H1 (cell line): ENCODE data around the gene HEATR5A. TPM values are rescaled to one million over a fixed set of nuclear protein-coding genes. Genes with fewer than 3 reads are reported as not detected.

Experiments used
- CTCF ChIA-PET: fragments of 300-600 bp; sonication (Branson Sonifier 250); formaldehyde crosslinking; loops from one replicate; lab custom pipeline; 2021; ENCODE audit not compliant: partially characterized antibody; lab: Charles Lee
- POLR2A ChIA-PET: fragments of 300-600 bp; sonication (Branson Sonifier 250); formaldehyde crosslinking; loops from one replicate; lab custom pipeline; 2021; ENCODE audit warnings: inconsistent platforms; ENCODE audit not compliant: partially characterized antibody; lab: Charles Lee
- DNase-seq, 2 experiments: peaks; one replicate each; pipeline versions ENCODE4 v3.0.0 to v3.0.0-alpha.2; 2010 to 2022; ENCODE audit warnings: low spot score in 2 of 2, low read depth in 1 of 2, mixed read lengths in 1 of 2
- FAIRE-seq: peaks from 2 replicates; lab custom pipeline; 2011; peaks lifted over from hg19 to GRCh38; lab: Jason Lieb, UNC
- H2AFZ ChIP-seq: 2 replicates; pipeline ENCODE4 v1.8.1; 2012; ENCODE audit warnings: low read length, inconsistent platforms
- H2AK5ac ChIP-seq: 2 replicates; pipeline ENCODE4 v1.6.1; 2013; ENCODE audit warnings: low read depth, low read length
- H2BK120ac ChIP-seq: replicated peaks from 2 replicates; pipeline ENCODE3; 2013; ENCODE audit warnings: low read depth, low read length, inconsistent platforms
- H2BK12ac ChIP-seq: 2 replicates; pipeline ENCODE4 v1.6.1; 2013; ENCODE audit warnings: low read depth, low read length
- H2BK15ac ChIP-seq: 2 replicates; pipeline ENCODE4 v1.6.1; 2013; ENCODE audit warnings: low read length
- H2BK20ac ChIP-seq: 2 replicates; pipeline ENCODE4 v1.6.1; 2013; ENCODE audit warnings: low read length
- H2BK5ac ChIP-seq: 2 replicates; pipeline ENCODE4 v1.6.1; 2013; ENCODE audit warnings: low read depth, low read length
- H3K14ac ChIP-seq: 2 replicates; pipeline ENCODE4 v1.6.1; 2013; ENCODE audit warnings: inconsistent platforms; ENCODE audit not compliant: insufficient read length
- H3K18ac ChIP-seq: 2 replicates; pipeline ENCODE4 v1.6.1; 2013; ENCODE audit warnings: low read length; ENCODE audit errors: extremely low read depth
- H3K23ac ChIP-seq: 2 replicates; pipeline ENCODE4 v1.6.1; 2013; ENCODE audit warnings: inconsistent platforms; ENCODE audit not compliant: insufficient read length
- H3K23me2 ChIP-seq: 2 replicates; pipeline ENCODE4 v1.6.1; 2013; ENCODE audit warnings: low read depth, low read length
- H3K27ac ChIP-seq: 2 replicates; pipeline ENCODE4 v1.6.1; 2011; ENCODE audit warnings: low read depth, low read length, inconsistent platforms
- H3K27me3 ChIP-seq, 4 experiments: replicated peaks in 1 of 4; 1 replicate in 1 of 4; 2 replicates in 3 of 4; pipeline versions ENCODE4 v1.6.1 to v1.8.1; 2011 to 2013; ENCODE audit warnings: low read length in 3 of 4, mild to moderate bottlenecking in 3 of 4, inconsistent platforms in 2 of 4, mixed read lengths in 2 of 4, moderate library complexity in 1 of 4; ENCODE audit not compliant: control insufficient read depth in 3 of 4, insufficient read depth in 3 of 4; ENCODE audit errors: extremely low read depth in 1 of 4
- H3K36me3 ChIP-seq, 4 experiments: 2 replicates each; pipeline versions ENCODE4 v1.6.1 to v1.8.1; 2011 to 2013; ENCODE audit warnings: mild to moderate bottlenecking in 4 of 4, low read length in 3 of 4, moderate library complexity in 2 of 4, control low read depth in 1 of 4, inconsistent platforms in 1 of 4; ENCODE audit not compliant: insufficient read depth in 4 of 4, control insufficient read depth in 2 of 4
- H3K4ac ChIP-seq: replicated peaks from 2 replicates; pipeline ENCODE3; 2013; ENCODE audit warnings: low read length, low read depth, mixed read lengths, inconsistent platforms; ENCODE audit not compliant: insufficient read length
- H3K4me1 ChIP-seq, 4 experiments: replicated peaks in 1 of 4; 1 replicate in 1 of 4; 2 replicates in 3 of 4; pipeline versions ENCODE4 v1.6.1 to v1.8.1; 2011 to 2013; ENCODE audit warnings: low read length in 3 of 4, inconsistent platforms in 2 of 4, mixed read lengths in 1 of 4; ENCODE audit not compliant: insufficient read depth in 4 of 4, control insufficient read depth in 3 of 4
- H3K4me2 ChIP-seq, 2 experiments: 2 replicates each; pipeline versions ENCODE4 v1.6.1 to v1.8.1; 2011 to 2013; ENCODE audit warnings: low read depth in 2 of 2, low read length in 2 of 2, control low read depth in 1 of 2, inconsistent platforms in 1 of 2, mild to moderate bottlenecking in 1 of 2; ENCODE audit not compliant: insufficient read depth in 1 of 2
- H3K4me3 ChIP-seq, 4 experiments: fragments of 200-600, 300-600 bp in 1 of 4; sonication (generic), shearing (Covaris generic), sonication (Bioruptor Twin) in 1 of 4; 2 replicates each; pipeline versions ENCODE4 v1.5.1 to v1.8.1; 2011 to 2016; ENCODE audit warnings: low read length in 4 of 4, low read depth in 3 of 4, control low read depth in 2 of 4, inconsistent platforms in 2 of 4, mild to moderate bottlenecking in 2 of 4, mixed read lengths in 1 of 4, moderate library complexity in 1 of 4; ENCODE audit not compliant: insufficient read depth in 2 of 4; ENCODE audit errors: extremely low read depth in 1 of 4
- H3K56ac ChIP-seq: replicated peaks from 2 replicates; pipeline ENCODE3; 2013; ENCODE audit warnings: low read depth, mild to moderate bottlenecking, mixed read lengths, low read length, inconsistent platforms; ENCODE audit not compliant: insufficient read length
- H3K79me1 ChIP-seq: 2 replicates; pipeline ENCODE4 v1.6.1; 2013; ENCODE audit warnings: low read depth, low read length, control low read depth
- H3K79me2 ChIP-seq, 2 experiments: 2 replicates each; pipeline versions ENCODE4 v1.6.1 to v1.8.1; 2012 to 2013; ENCODE audit warnings: low read length in 2 of 2, mild to moderate bottlenecking in 2 of 2, inconsistent platforms in 1 of 2; ENCODE audit not compliant: insufficient read depth in 2 of 2, control insufficient read depth in 1 of 2
- H3K9ac ChIP-seq, 4 experiments: replicated peaks in 1 of 4; 1 replicate in 1 of 4; 2 replicates in 3 of 4; pipeline versions ENCODE4 v1.6.1 to v1.8.1; 2011 to 2013; ENCODE audit warnings: low read depth in 3 of 4, low read length in 3 of 4, control low read depth in 2 of 4, mild to moderate bottlenecking in 2 of 4, moderate library complexity in 2 of 4, inconsistent platforms in 1 of 4; ENCODE audit errors: extremely low read depth in 1 of 4
- H3K9me3 ChIP-seq, 2 experiments: 2 replicates each; pipeline versions ENCODE4 v1.6.1 to v1.8.1; 2012 to 2013; ENCODE audit warnings: mild to moderate bottlenecking in 2 of 2, moderate library complexity in 2 of 2, control low read depth in 1 of 2, inconsistent platforms in 1 of 2, low read depth in 1 of 2, low read length in 1 of 2, mixed read lengths in 1 of 2; ENCODE audit not compliant: insufficient read depth in 2 of 2
- H4K20me1 ChIP-seq, 2 experiments: replicated peaks in 1 of 2; 2 replicates each; pipeline versions ENCODE3 to v1.8.1; 2011 to 2013; ENCODE audit warnings: inconsistent platforms in 2 of 2, low read length in 2 of 2, mild to moderate bottlenecking in 1 of 2; ENCODE audit not compliant: insufficient read depth in 2 of 2, control insufficient read depth in 1 of 2
- H4K5ac ChIP-seq: 2 replicates; pipeline ENCODE4 v1.6.1; 2013; ENCODE audit warnings: low read length, low read depth, mixed read lengths, inconsistent platforms; ENCODE audit not compliant: insufficient read length
- H4K8ac ChIP-seq: 2 replicates; pipeline ENCODE4 v1.8.0; 2013; ENCODE audit warnings: mild to moderate bottlenecking, moderate library complexity, low read length, inconsistent platforms; ENCODE audit not compliant: insufficient read depth; ENCODE audit errors: extremely low read depth
- H4K91ac ChIP-seq: replicated peaks from 2 replicates; pipeline ENCODE3; 2013; ENCODE audit warnings: low read length, mixed read lengths, inconsistent platforms; ENCODE audit not compliant: insufficient read length
- CREB1 ChIP-seq: IDR thresholded peaks from 2 replicates; pipeline ENCODE4 v1.6.1; 2012; ENCODE audit warnings: inconsistent platforms
- KDM4A ChIP-seq: IDR thresholded peaks from one replicate; pipeline ENCODE4 v1.7.1; 2012; ENCODE audit warnings: low read depth, mild to moderate bottlenecking, moderate library complexity, low read length, inconsistent platforms; ENCODE audit not compliant: severe bottlenecking
- NANOG ChIP-seq: IDR thresholded peaks from 2 replicates; pipeline ENCODE4 v1.6.1; 2011; ENCODE audit warnings: low read length, low read depth, mild to moderate bottlenecking, inconsistent platforms; ENCODE audit not compliant: insufficient read depth, poor library complexity, severe bottlenecking
- PHF8 ChIP-seq: fragments of 200-600 bp; sonication (generic); conservative IDR thresholded peaks from 2 replicates; pipeline ENCODE4 v1.7.1; 2012; ENCODE audit warnings: low read depth, mild to moderate bottlenecking, inconsistent platforms, low read length, moderate library complexity
- POU5F1 ChIP-seq: IDR thresholded peaks from 2 replicates; pipeline ENCODE4 v1.6.1; 2011; ENCODE audit warnings: low read depth, mild to moderate bottlenecking, low read length, moderate library complexity
- SIX5 ChIP-seq: IDR thresholded peaks from 2 replicates; pipeline ENCODE4 v1.6.1; 2011; ENCODE audit warnings: mild to moderate bottlenecking, low read depth, low read length
- SUZ12 ChIP-seq: fragments of 200-600 bp; sonication (generic); IDR thresholded peaks from 2 replicates; pipeline ENCODE4 v1.6.1; 2012; ENCODE audit warnings: mild to moderate bottlenecking, inconsistent platforms, low read length, moderate library complexity, mixed read lengths
- TAF1 ChIP-seq: IDR thresholded peaks from 2 replicates; pipeline ENCODE4 v1.6.1; 2011; ENCODE audit warnings: mild to moderate bottlenecking, low read depth, low read length
- YY1 ChIP-seq: IDR thresholded peaks from 2 replicates; pipeline ENCODE4 v1.6.1; 2011; ENCODE audit warnings: low read depth, mild to moderate bottlenecking, low read length
- polyA plus RNA-seq, 7 experiments: library from polyadenylated mRNA; depleted of rRNA in 3 of 7; stranded (reverse) in 5 of 7; unstranded in 2 of 7; fragments of >200 nt in 5 of 7; fragments of 200-250 nt in 2 of 7; gene quantifications; 1 replicate in 5 of 7; 2 replicates in 1 of 7; 4 replicates in 1 of 7; pipeline versions ENCODE4 v1.2.1 to v1.2.3, GENCODE V29; 2011 to 2013; ENCODE audit warnings: missing spikeins in 2 of 7, mixed read lengths in 2 of 7
- total RNA-seq: library from RNA; stranded (reverse); fragmentation: NEBNext Ultra II Directional; extraction: Animal tissue kit (Norgen Biotek cat#: 25700); gene quantifications from 2 replicates; pipeline ENCODE4 v1.2.1, GENCODE V29; 2021

The HEATR5A gene
- total and polyA plus RNA-seq, 2 of the 8 experiments (the other 6 are each of a cell fraction or from before 2014, with no cell fraction given) = 9.0 to 36.2 TPM

- no peak overlapping the region for H2AFZ ChIP-seq
- no peak overlapping the region for H4K5ac ChIP-seq
- no peak overlapping the region for H2BK15ac ChIP-seq
- no peaks in the 10 kb centered on the region for H3K79me2 ChIP-seq
- FAIRE-seq = no peak
- no peaks in the 10 kb centered on the region for H3K23me2 ChIP-seq
- no peak overlapping the region for H3K9ac ChIP-seq
- no peak overlapping the region for H3K27ac ChIP-seq
- no peak overlapping the region for H3K18ac ChIP-seq
- H3K14ac ChIP-seq = no peak overlapping the region
- H4K20me1 ChIP-seq = no peaks in the 10 kb centered on the region
- no peak overlapping the region for H3K23ac ChIP-seq
- no peaks in the 10 kb centered on the region for H3K4me1 ChIP-seq
- H2BK5ac ChIP-seq = no peak overlapping the region
- H2AK5ac ChIP-seq = no peak overlapping the region
- H2BK20ac ChIP-seq = no peak overlapping the region
- peaks cover 0 to 3% (median 0%) of the 10 kb centered on the region in 4 experiments; a peak in 2 of 8 replicates for H3K36me3 ChIP-seq
- no peak overlapping the region for H2BK120ac ChIP-seq
- no peaks in the 10 kb centered on the region for H3K79me1 ChIP-seq
- no peak for TF ChIP-seq NANOG
- TF ChIP-seq TAF1 = no peak
- TF ChIP-seq PHF8 = no peak
- TF ChIP-seq YY1 = no peak
- no peak for TF ChIP-seq KDM4A
- TF ChIP-seq SIX5 = no peak
- TF ChIP-seq SUZ12 = no peak
- TF ChIP-seq CREB1 = no peak
- TF ChIP-seq POU5F1 = no peak
- ChIA-PET CTCF (no interaction called here), POLR2A (no interaction called here)
- peaks cover 17 to 36% of the 10 kb centered on the region in 2 experiments for H3K9me3 ChIP-seq
- H2BK12ac ChIP-seq = no peak overlapping the region
- no peak overlapping the region for H3K56ac ChIP-seq
- no peak for DNase-seq
- H3K4me2 ChIP-seq = no peak overlapping the region
- H3K4me3 ChIP-seq = no peak overlapping the region
- H4K8ac ChIP-seq = no peak overlapping the region
- no peaks in the 10 kb centered on the region for H3K27me3 ChIP-seq
- no peak overlapping the region for H4K91ac ChIP-seq
- H3K4ac ChIP-seq = no peak overlapping the region
These were observed 144.6 kb downstream of the HEATR5A start for GRCh38 chr14:31275731-31276130.
